Loucy (cell line): ENCODE results near the gene HSD11B1L.

Experiments
- H2AFZ ChIP-seq: fragments of 200-600 bp; sonication (generic); 2 replicates; pipeline ENCODE4 v1.6.0; 2016; ENCODE audit warnings: antibody characterized with exemption, mild to moderate bottlenecking, low read length, moderate library complexity
- H3F3A ChIP-seq: fragments of 200-600 bp; 2 replicates; pipeline ENCODE4 v1.6.0; 2016; ENCODE audit warnings: antibody characterized with exemption, low read depth, mild to moderate bottlenecking
- H3K27me3 ChIP-seq: fragments of 200-600 bp; sonication (generic); 2 replicates; pipeline ENCODE4 v1.6.1; 2014; ENCODE audit warnings: low read length, mild to moderate bottlenecking; ENCODE audit not compliant: insufficient read depth, poor library complexity, severe bottlenecking
- H3K36me3 ChIP-seq: fragments of 200-600 bp; sonication (generic); 2 replicates; pipeline ENCODE4 v1.6.1; 2016; ENCODE audit warnings: low read length; ENCODE audit not compliant: insufficient read depth
- H3K4me1 ChIP-seq: fragments of 200-600 bp; sonication (generic); 2 replicates; pipeline ENCODE4 v1.5.1; 2014; ENCODE audit warnings: low read length, mild to moderate bottlenecking; ENCODE audit not compliant: insufficient read depth, poor library complexity, severe bottlenecking
- H3K4me2 ChIP-seq: fragments of 200-600 bp; sonication (generic); 2 replicates; pipeline ENCODE4 v1.6.0; 2014; ENCODE audit warnings: antibody characterized with exemption, low read length, low read depth, mild to moderate bottlenecking; ENCODE audit not compliant: poor library complexity, severe bottlenecking
- H3K4me3 ChIP-seq: fragments of 200-600 bp; sonication (generic); 2 replicates; pipeline ENCODE4 v1.5.1; 2014; ENCODE audit warnings: low read length, mild to moderate bottlenecking, mixed read lengths; ENCODE audit not compliant: poor library complexity, severe bottlenecking
- H3K79me2 ChIP-seq: fragments of 200-600 bp; sonication (generic); 2 replicates; pipeline ENCODE4 v1.6.1; 2014; ENCODE audit warnings: low read length; ENCODE audit not compliant: insufficient read depth
- H3K9ac ChIP-seq: fragments of 200-600 bp; sonication (generic); 2 replicates; pipeline ENCODE4 v1.6.0; 2014; ENCODE audit warnings: mild to moderate bottlenecking, low read depth, low read length, moderate library complexity; ENCODE audit not compliant: poor library complexity, severe bottlenecking
- H3K9me2 ChIP-seq: fragments of 200-600 bp; sonication (generic); replicated peaks from 2 replicates; pipeline ENCODE4 v1.6.1; 2016; ENCODE audit warnings: low read depth, low read length, mixed read lengths
- H3K9me3 ChIP-seq: fragments of 200-600 bp; sonication (generic); 2 replicates; pipeline ENCODE4 v1.6.1; 2014; ENCODE audit warnings: mild to moderate bottlenecking, antibody characterized with exemption, low read length, low read depth; ENCODE audit not compliant: insufficient read depth
- H4K20me1 ChIP-seq: fragments of 200-600 bp; sonication (generic); 2 replicates; pipeline ENCODE4 v1.6.0; 2014; ENCODE audit warnings: antibody characterized with exemption, low read length, mild to moderate bottlenecking; ENCODE audit not compliant: insufficient read depth, poor library complexity, severe bottlenecking
- EZH2phosphoT487 ChIP-seq: fragments of 200-600 bp; IDR thresholded peaks from 2 replicates; pipeline ENCODE4 v1.6.1; 2018; ENCODE audit warnings: antibody characterized with exemption, mild to moderate bottlenecking, moderate library complexity, borderline replicate concordance
- TF ChIP-seq, protein P1 (sequence below): fragments of 200-600 bp; sonication (generic); conservative IDR thresholded peaks from 2 replicates; pipeline ENCODE4 v1.5.1; 2014; ENCODE audit warnings: mild to moderate bottlenecking, antibody characterized with exemption, low read length

The HSD11B1L gene

DNA sequence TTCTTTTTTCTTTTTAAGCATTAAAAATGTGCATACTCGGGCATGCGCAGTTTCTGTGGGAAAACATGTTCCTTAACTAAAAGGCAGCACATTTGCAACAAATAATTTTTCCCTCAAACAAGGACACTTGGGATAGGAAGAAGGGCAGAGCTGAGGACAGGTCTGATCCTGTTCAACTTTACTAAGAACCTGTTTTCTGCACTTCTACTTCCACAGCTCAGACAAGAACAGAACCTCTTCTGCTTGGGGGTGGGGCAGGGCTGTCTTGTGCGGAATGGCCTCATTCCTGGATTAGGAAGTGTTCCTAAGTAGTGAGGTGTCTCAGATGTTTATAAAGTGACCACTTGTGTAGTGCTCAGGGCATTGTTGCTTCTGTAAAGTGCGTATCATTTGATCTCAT is 39.7 kb upstream of the HSD11B1L start:
- Histone ChIP-seq H3K9me3 (no peaks in the 10 kb centered on the region), H3K9me2 (no peaks in the 10 kb centered on the region), H3K27me3 (no peaks in the 10 kb centered on the region), H3K9ac (no peak overlapping the region), H3K4me1 (no peaks in the 10 kb centered on the region), H3K4me2 (no peak overlapping the region), H3F3A (no peaks in the 10 kb centered on the region), H3K4me3 (no peak overlapping the region), H3K79me2 (peaks cover 96% of the 10 kb centered on the region), H4K20me1 (peaks cover 81% of the 10 kb centered on the region), H3K36me3 (peaks cover 68% of the 10 kb centered on the region), H2AFZ (no peak overlapping the region)
- no peak for TF ChIP-seq EZH2phosphoT487
- TF ChIP-seq, protein P1, sequence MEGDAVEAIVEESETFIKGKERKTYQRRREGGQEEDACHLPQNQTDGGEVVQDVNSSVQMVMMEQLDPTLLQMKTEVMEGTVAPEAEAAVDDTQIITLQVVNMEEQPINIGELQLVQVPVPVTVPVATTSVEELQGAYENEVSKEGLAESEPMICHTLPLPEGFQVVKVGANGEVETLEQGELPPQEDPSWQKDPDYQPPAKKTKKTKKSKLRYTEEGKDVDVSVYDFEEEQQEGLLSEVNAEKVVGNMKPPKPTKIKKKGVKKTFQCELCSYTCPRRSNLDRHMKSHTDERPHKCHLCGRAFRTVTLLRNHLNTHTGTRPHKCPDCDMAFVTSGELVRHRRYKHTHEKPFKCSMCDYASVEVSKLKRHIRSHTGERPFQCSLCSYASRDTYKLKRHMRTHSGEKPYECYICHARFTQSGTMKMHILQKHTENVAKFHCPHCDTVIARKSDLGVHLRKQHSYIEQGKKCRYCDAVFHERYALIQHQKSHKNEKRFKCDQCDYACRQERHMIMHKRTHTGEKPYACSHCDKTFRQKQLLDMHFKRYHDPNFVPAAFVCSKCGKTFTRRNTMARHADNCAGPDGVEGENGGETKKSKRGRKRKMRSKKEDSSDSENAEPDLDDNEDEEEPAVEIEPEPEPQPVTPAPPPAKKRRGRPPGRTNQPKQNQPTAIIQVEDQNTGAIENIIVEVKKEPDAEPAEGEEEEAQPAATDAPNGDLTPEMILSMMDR: no peak

DNA sequence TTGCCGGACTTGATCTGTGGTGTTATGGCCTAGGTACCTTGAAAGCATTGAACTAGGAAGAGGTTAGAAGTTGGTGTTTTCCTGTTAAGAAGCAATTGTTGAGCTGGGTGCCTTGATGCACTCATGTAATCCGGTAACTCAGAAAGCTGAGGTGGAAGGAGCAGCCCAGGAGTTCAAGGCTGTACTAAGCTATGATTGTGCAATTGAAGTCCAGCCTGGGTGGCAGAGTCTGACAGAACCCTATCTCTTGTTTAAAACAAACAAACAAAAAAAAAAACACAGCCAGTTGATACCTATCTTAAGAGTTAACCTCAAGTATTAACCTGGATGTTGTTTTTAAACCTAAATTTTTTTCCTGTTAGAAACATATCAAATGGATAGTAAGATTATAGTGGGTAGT is 38.6 kb upstream of the HSD11B1L start:
- peaks cover 87% of the 10 kb centered on the region for H4K20me1 ChIP-seq
- no peaks in the 10 kb centered on the region for H3K9me2 ChIP-seq
- H3K9me3 ChIP-seq: no peaks in the 10 kb centered on the region
- no peak overlapping the region for H2AFZ ChIP-seq
- H3K27me3 ChIP-seq: no peaks in the 10 kb centered on the region
- no peak overlapping the region for H3K9ac ChIP-seq
- H3K79me2 ChIP-seq: peaks cover 94% of the 10 kb centered on the region
- H3K4me1 ChIP-seq: no peaks in the 10 kb centered on the region
- H3K4me3 ChIP-seq: no peak overlapping the region
- H3K36me3 ChIP-seq: peaks cover 77% of the 10 kb centered on the region
- TF ChIP-seq, protein P1: no peak
- no peak for TF ChIP-seq EZH2phosphoT487
- no peaks in the 10 kb centered on the region for H3F3A ChIP-seq
- no peak overlapping the region for H3K4me2 ChIP-seq

DNA sequence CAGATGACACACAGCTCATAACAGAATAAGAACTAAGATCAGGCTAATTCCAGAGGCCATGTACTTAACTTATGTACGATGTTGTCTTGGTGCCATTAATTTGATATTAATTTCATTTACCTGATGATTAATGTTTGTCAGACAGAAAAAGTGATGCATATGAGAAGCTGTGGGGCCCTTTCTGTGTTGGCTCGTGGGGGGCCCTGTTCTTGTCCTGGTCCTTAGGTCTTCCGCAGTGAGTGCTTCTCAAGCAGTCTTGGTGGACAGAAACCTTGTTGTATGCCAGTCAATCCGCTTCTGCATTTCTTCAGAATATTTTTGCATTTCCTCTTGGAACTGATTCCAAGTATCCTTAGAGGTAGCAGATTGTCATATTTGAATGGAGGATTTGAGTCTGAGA is 37.8 kb upstream of the HSD11B1L start:
- H3K36me3 ChIP-seq: peaks cover 78% of the 10 kb centered on the region
- TF ChIP-seq, protein P1: no peak
- TF ChIP-seq EZH2phosphoT487: no peak
- H3F3A ChIP-seq: no peaks in the 10 kb centered on the region
- H2AFZ ChIP-seq: no peak overlapping the region
- no peak overlapping the region for H3K4me3 ChIP-seq
- no peaks in the 10 kb centered on the region for H3K27me3 ChIP-seq
- H3K9me3 ChIP-seq: no peaks in the 10 kb centered on the region
- H3K9me2 ChIP-seq: no peaks in the 10 kb centered on the region
- H3K79me2 ChIP-seq: peaks cover 85% of the 10 kb centered on the region
- no peak overlapping the region for H3K9ac ChIP-seq
- no peak overlapping the region for H3K4me2 ChIP-seq
- H3K4me1 ChIP-seq: no peaks in the 10 kb centered on the region
- peaks cover 87% of the 10 kb centered on the region for H4K20me1 ChIP-seq
